KBM-7 (cell line): Measurements from ENCODE around the gene PIH1D2.

Experiments used
- DNase-seq: peaks from one replicate; pipeline ENCODE4 v3.0.0-alpha.2; 2015
- in situ Hi-C: fragments of 300-500 bp; cut with MboI; formaldehyde crosslinking; loops from 2 replicates; pipeline ENCODE4 v1.14.3; 2020; ENCODE audit warnings: low sequenced_read_pairs, low pct_unique_long_range_greater_than_20kb, mixed read lengths

Gene PIH1D2

GRCh38 chr11:112019066-112019465 lies 54.8 kb downstream of the PIH1D2 start:
- no peak for DNase-seq
- in situ Hi-C loops, result no loop called here
